ENCODE results near the gene LAMA5.

The LAMA5 gene

DNA sequence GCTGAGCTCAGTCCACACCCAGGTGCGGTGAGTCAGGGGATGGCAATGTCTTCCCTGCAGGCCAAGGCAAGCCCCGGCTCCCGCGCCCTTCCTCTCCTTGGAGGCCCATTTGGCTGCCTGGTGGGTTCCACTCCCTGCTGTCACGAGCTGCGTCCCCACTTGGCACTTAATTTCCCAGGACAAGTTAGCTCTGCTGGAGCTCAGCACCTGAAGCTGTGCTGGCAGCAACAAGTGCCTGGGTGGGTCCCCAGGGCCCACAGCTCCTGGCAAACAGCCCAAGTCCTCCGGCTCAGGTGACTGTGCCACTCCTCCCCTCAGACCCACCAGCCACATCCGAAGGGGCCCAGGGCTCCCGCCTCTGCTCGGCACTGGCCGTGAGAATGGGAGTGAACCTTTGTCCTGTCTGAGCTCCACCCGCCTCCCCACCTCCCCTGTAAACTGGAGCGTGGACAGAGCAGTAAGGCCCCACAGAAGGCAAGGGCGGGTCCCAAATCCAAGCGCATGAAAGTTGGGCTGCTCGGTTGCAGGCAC, 16.9 kb downstream of the LAMA5 start:
- DNase-seq (ENCODE audit: low read depth in 2 of 3, low spot score in 1 of 3): no peak

DNA sequence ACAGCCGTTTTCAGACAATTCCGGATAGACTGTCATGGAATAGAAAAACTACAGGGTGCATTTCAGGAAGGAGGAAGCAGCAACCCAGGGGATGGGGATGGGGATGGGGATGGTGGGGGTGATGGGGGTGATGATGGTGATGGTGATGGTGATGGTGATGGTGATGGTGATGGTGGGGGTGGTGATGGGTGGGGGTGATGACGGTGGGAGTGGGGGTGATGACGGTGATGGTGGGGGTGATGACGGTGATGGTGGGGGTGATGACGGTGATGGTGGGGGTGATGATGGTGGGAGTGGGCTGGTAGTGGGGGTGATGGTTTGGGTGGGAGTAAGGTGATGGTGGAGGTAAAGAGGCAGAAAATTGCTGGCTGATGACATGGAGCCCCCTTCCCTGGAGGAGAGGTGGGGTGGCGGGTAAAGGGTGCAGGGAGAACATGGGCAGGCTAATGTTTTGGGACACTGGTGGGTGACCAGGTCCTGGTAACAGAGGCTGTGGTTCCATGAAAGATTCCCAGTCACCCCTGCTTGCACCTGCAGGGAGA, 17.5 kb downstream of the LAMA5 start:
- DNase-seq (ENCODE audit: low read depth in 2 of 3, low spot score in 1 of 3): no peak

GRCh38 chr20:62348604-62349003, 18.5 kb downstream of the LAMA5 start:
- DNase-seq (ENCODE audit: low read depth in 2 of 3, low spot score in 1 of 3): no peak

DNA sequence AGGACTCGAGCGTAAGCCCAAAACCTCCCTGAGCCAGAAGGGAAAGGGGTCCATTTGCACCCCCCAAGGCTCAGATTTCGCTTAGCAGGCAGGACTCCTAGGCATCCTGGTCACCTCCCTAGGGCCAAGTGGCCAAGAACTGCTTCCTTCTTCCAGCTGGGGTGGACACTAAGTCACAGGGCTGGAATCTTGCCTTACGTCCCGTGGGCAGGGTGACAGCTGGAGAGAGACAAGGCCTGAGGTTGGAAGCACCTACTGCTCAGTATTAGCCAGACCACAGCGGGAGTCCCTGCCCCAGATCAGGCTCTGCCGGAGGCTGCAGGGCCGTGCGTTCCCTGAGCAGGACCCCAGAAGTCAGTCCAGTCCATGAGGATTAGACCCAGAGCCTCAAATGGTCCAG, 19.7 kb downstream of the LAMA5 start:
- no peak for DNase-seq (ENCODE audit: low read depth in 2 of 3, low spot score in 1 of 3)

DNA sequence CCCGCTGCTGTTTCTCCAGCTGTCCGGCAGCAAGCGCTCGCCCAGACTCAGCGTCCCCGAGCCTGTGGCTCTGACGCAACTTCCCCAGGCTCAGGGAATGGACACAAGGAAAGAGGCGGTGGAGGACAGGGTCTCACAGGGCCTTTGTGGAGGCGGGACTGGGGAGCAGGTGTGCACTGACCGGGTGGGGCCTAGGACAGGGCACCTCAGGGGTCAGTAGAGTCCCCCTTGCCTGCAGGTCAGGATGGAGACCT, 20.0 kb downstream of the LAMA5 start:
- no peak for DNase-seq (ENCODE audit: low read depth in 2 of 3, low spot score in 1 of 3)

DNA sequence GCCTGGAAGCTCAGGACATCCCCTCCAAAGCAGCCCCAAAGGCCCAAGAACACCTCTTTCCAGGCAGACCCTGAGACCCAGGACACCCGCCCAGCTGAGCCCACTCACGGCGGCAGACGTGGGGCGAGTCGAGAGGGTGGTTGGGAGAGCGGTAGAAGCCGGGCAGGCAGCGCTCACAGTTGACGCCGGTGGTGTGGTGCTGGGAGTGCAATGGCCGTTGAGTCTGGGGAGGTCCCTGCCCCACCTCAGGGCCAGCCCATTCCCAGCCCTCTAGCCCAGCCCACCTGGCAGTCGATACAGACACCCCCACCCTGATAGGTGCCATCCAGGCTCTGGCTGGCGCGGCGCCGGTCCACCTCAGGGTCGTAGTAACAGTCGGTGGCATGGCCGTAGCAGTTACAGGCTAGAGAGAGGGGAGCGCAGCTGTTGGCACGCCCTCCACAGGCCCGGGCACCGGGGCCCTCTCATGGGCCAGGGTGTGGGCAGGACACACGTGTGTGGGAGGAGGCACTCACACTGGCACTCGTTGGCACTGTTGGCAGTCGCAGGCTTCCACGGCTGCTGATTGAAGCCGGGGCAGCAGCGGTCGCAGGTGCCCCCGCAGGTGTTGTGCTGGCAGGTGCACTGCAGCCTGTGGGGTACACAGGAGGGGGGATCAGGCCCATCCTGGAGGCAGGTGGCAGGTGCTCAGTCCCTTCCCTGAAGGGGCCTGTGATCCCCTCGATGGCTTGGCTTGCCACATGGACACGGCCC, 20.5 kb downstream of the LAMA5 start:
- DNase-seq (ENCODE audit: low read depth in 2 of 3, low spot score in 1 of 3): no peak

DNA sequence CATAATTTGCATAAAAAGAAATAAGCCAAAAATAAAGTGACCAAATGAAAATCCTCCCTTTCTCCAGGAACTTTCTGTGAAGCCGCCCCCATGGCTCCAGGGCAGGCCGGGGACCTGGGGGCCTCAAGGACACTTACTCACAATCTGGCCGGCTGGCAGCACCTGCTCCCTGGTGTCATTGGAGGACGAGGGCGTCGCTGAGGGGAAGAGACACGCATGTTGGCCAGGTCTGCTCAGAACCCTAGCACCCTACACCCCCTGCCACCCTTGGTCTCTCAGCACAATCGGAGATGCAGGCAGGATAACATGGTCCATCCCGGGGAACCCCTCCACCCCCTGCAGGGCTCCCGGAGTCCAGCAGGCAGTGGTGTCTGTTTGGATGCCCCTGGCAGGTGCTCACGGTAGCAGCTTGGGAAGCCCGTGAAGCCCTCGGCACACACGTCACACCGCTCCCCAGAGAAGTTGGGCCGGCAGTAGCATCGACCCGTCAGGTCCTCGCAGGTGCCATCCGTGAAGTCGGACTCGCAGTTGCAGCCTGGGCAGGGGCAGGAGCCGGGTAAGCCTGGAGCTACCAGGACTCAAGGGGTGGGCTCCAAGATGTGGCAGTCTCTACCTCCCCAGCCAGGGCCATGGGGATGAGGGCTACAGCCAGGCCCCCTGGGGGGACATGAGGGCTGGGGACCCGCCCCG, 21.3 kb downstream of the LAMA5 start:
- no peak for DNase-seq (ENCODE audit: low read depth in 2 of 3, low spot score in 1 of 3)

DNA sequence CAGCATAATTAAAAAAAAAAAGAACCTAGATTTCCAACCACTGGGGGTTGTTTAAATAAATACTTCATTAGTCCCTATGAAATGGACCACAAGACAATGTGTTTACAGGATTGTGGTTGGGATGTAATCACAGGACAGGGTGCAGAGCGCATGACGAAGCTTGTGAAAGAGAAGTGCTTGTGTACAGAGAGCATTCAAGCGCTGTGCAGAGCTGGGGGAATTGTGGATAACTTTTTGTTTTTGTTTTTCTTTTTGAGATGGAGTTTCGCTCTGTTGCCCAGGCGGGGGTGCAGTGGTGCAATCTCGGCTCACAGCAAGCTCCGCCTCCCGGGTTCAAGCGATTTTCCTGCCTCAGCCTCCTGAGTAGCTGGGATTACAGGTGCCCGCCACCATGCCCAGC, 22.3 kb downstream of the LAMA5 start:
- DNase-seq (ENCODE audit: low read depth in 2 of 3, low spot score in 1 of 3): no peak

DNA sequence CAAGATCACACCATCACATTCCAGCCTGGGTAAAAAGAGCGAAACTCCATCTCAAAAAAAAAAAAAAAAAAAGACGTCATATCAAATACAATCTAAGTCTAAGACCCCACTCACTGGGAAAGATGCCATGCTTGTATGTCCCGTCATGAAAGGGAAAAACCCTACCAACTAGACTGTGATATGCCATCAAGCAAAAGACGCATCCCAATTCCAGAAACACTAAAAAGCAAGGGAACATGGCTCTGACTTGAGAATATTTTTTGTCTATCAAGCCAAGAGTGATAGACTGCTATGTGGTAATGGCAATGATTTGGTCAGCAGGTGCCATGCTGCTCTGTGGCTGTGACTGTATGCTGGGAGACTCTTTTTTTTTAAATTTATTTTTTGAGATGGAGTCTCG, 23.0 kb downstream of the LAMA5 start:
- no peak for DNase-seq (ENCODE audit: low read depth in 2 of 3, low spot score in 1 of 3)

- DNase-seq (ENCODE audit: low read depth in 2 of 3, low spot score in 1 of 3): no peak
Observed at GRCh38 chr20:62342910-62343309, 24.2 kb downstream of the LAMA5 start.

- no peak for DNase-seq (ENCODE audit: low read depth in 2 of 3, low spot score in 1 of 3)
Observed at GRCh38 chr20:62339647-62340062, 27.5 kb downstream of the LAMA5 start.

GRCh38 chr20:62338294-62338620, 28.9 kb downstream of the LAMA5 start:
- no peak for DNase-seq (ENCODE audit: low read depth in 2 of 3, low spot score in 1 of 3)

GRCh38 chr20:62337558-62338293, 29.4 kb downstream of the LAMA5 start:
- DNase-seq (ENCODE audit: low read depth in 2 of 3, low spot score in 1 of 3): no peak

DNA sequence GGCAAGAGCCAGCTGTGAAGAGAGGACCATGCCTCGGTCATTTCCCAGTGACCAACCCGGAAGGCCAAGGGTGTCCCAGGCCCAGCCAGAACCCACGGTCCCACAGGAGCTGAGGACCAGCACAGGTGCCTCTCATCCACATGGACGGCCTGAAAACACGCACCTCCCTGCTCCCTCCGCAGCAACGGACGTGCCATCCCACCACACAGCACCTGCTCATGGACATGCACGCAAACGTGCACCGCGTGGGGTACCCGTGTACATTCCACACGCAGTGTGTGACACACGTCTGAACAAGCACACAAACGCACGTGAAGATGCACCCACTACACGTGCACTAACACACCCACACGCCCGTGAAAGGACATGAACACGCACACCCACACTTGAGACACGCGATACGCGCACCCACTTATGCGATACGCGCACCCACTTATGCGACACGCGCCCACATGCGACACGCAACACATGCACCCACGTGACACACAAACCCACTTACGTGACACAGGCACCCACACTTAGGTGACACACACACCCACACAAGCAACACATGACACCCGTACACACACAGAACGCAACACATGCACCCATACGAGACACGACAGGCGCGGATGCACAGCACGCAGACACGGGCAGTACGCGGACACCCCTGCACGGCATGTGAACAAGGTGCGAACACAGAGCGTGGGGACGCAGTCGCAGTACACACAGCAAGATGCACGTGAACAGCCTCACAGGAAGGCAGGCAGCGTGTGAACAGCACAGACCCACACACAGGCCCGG, 30.1 kb downstream of the LAMA5 start:
- DNase-seq (ENCODE audit: low read depth in 2 of 3, low spot score in 1 of 3): no peak

DNA sequence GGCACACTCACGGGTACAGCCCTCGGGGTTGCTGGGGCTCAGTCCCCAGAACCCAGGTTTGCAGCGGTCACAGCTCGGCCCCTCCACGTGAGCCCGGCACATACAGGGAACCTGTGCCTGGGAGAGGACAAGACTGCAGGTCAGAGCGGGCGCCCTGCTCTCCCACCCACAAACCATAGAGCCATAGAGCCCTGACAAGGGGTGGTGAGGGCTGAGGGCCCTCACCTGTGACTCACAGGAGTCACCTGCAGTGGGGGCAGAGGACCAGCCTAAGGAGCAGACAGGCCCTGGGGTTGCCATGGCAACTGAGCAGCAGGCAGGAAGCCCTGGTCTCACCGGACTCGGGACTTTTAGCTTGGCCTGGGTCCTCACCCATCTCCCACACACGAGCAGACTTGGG, 30.8 kb downstream of the LAMA5 start:
- no peak for DNase-seq (ENCODE audit: low read depth in 2 of 3, low spot score in 1 of 3)

- no peak for DNase-seq (ENCODE audit: low read depth in 2 of 3, low spot score in 1 of 3)
Observed at GRCh38 chr20:62335532-62335931, 31.6 kb downstream of the LAMA5 start.

GRCh38 chr20:62334881-62335280, 32.2 kb downstream of the LAMA5 start:
- DNase-seq (ENCODE audit: low read depth in 2 of 3, low spot score in 1 of 3): no peak

DNA sequence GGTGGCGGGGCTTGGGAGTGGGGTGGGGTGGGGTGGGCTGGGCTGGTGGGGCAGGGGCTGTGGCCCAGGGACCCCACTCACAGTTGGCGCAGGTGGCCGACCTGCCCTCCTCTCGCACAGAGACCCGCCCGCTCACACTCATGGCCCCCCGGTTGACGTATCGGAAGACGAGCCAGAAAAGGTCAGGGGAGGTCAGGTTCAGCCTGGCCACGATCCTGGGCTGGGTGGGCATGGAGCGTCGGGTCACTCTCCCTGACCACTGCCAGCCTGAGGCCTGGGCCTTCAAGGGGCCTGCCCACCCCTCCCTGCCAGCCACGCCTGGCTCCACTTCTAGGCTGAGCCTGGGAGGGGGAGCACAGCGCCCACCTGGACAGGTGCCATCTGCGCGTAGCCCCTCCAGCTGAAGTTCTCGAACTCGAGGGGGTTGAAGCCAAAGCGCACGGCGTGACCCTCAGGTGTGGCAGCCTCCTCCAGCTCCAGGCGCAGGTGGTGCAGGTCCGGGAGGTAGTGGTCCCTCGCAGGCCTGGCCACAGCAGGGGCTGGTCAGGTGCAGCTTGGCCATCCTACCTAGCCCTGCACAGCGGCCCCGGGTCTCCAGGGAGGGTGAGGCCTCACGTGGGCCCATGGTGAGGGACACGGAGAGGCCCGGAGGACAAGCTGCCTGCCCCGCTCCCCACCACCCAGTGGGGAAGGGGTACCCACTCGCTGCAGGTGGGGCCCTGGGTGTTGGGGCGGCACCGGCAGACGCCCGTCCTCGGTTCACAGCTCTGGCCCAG, 33.1 kb downstream of the LAMA5 start:
- DNase-seq (ENCODE audit: low read depth in 2 of 3, low spot score in 1 of 3): no peak

- DNase-seq (ENCODE audit: low read depth in 2 of 3, low spot score in 1 of 3): no peak
Observed at GRCh38 chr20:62332989-62333819, 33.9 kb downstream of the LAMA5 start.

DNA sequence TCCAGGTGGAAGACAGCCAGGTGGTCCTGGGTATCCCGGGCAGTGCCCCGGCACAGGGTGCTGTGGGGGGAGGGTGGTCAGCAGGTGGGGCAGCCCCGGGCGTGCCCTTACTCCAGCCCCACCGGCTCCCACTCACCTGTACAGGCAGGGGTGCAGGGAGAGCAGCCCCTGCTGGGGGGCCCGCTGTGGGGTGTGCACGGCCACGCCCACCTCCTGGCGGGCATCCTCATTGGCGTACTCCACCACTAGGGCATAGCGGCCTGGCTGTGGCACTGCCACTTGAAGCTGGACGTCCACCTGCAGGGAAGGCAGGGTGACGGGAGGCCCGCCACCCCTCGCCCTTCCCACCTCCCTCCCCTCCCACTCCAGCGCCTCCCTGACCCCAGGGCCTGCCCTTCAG, 34.7 kb downstream of the LAMA5 start:
- DNase-seq (ENCODE audit: low read depth in 2 of 3, low spot score in 1 of 3): no peak
